COLO668 (cell line): Measurements from ENCODE around the gene SPINK6.

Experiments
- DNase-seq: peaks from one replicate; lab custom pipeline; 2025; ENCODE audit not compliant: unreplicated experiment; lab: John Stamatoyannopoulos, UW

Gene SPINK6

DNA sequence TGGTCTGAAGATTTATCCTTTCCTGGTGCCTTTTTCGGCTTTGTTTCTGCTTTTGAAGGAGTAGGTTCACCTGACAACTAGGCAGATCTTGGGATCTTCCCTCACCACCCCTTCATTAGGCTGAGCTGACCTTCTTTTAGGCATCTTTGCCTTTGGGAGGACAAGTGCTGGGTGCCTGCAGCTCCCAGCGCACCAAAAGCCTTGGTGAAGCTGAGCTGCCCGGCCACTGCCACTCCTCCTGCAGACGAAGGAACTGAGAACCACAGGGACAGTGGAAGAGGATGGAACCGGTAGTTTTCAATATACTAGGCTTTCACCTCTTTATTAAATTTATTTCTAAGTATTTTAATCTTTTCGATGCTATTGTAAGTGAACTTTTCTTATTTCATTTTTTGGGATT is 18.7 kb downstream of the SPINK6 start:
- DNase-seq, result no peak

DNA sequence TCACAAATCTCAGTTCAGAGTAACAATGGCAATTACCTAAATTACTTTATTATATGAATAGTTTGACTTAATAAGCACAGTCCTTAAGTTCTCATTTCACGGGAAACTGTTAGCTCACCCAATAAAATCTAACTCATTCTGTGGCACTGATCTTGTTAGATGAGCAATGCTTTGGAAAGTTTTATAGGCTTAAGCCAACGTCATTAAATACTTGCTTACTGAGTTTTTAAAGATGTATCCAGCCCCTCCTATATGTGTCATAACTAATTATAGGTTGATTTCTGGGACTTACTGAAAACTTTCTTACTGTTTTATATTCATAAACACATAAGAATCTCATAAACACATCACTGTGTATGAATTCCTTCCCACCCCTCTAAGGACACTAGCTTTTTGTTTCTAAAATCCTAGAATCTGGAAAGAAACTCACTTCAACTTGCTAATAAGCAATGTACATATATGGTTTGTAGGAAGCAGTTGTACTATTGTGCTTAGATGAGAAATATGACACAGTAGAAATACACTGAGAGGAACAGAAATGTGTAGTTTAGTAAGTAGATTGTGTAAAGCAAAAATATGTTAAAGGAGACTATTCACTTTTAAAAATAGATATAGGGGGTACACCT is 21.4 kb downstream of the SPINK6 start:
- no peak for DNase-seq

DNA sequence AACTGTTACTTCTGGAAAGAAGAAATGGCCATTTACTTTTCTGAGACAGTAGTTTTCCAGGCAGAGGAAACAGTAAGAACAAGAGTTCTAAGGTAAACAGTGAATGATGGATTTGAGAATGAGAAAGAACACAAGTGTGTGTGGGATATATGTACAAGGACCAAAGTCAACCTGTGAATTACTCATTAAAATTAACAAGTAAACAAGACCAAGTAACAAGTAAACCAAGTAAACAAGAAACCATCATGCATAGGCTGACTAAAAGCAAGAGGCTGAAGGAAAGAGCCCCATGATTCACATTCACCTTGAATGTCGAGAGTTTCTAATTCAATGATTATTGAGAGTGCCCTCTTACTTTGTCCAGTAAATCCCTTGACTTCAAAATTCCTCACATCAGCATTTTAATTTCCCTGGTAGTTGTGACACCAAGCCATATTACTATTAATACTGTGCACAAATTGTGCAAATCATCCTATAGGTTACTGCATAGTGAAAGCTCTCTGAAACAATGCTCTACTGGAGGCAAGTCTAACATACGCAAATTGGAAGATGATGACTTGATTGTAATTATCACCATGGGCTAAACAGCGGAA is 25.6 kb downstream of the SPINK6 start:
- no peak for DNase-seq

DNA sequence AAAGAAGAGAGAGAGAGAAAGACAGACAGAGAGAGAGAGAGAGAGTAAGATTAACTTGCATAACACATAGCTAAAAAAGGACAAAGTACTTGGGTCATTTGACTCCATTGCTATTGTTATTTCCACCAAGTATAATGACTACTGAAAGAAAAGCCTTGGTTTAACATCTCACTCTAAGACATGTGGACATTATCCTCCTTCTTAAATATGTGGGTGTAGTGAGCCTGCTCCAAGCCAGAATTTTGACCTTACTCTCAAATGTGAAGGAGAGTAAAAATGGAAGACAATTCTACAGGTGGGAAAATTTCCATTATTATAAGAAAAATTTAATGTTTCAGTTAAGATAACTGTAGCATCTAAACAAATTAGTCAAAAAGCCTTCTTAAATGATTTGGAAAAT is 27.0 kb downstream of the SPINK6 start:
- no peak for DNase-seq

DNA sequence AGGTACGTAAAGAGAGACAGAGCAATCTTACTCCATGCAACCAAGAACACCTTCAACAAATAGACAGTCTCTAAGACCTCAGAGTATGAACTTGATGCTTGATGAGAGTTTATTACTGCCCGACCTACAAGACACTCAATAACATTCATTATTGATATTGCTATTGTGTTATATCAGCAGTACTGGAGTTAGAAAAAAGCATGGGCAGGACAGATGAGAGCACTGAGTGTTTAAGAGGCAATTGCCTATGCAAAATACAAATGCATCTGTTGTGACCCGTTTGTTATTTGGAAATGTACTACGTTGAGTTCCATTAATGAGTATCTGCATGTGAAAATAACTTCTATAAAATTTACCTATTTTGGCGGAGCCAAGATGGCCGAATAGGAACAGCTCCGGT is 27.4 kb downstream of the SPINK6 start:
- DNase-seq, result no peak

DNA sequence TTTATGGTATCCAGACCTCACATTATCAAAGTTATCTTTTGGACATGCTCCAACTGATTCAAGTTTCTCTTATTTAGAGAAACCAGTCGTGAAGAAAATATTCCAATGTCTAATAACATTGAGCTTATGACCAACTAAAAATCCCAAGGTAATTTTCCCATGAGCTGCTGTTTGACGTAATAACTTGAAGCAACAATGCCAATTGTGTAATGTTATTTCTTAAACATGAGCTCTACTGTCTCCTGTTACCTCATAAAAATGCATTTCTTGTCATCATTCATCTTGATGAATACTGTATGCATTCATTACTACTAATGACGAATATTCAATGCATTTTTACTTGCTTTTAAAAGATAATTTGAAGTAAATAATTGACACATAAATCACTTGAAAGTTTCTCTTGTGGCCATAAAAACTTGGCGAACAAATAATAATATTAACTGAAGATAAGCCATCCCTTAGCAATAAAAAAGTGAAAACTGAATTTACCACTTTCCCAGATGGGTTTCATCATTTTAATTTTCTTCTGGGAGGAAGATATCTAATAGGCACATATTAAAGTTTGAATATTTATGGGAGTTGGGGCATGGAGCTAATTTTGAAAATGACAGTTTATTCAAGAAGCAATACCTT is 35.1 kb downstream of the SPINK6 start:
- DNase-seq, result no peak

DNA sequence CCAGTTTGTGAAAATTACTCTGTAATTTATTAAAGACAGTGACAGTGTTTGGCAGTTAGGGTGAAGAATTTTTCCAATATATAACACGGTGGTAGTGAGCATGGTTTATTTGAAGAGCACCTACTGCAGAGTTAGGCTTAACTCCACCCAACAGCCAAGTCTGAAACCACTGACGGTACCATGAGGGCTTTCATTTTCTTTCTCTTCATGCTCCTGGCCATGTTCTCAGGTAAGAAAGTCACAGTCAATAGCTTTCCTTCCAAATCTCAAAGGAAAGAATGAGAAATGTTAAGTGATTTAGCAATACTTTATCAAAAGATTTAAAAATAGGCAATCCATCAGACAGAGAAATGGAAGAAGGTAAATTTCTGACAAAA is 35.6 kb downstream of the SPINK6 start, which contains the start of gene MARCOL:
MARCOL (plus strand) TSS at position 108 of the 377 bp plus-strand sequence; CDS start at position 181, 73 bp downstream.
- DNase-seq, result no peak

DNA sequence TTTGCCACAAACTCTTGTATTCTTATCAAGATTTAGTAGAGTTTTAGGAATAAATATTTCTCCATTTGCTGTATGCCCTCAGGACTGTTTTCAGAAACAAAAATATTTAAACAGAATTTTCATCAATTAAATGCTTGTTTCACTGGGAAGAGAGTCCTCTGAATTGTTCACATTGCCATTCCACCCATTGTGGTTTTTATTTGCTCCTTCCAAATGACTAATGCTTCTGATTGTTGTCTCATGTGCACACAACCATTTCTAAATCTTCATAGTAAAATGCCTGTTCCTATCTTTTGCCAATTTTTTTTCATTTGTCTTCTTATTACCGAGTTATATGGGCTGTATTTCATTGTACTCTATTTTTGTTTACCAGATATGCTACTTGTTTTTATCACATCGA is 46.1 kb downstream of the SPINK6 start:
- DNase-seq, result no peak

DNA sequence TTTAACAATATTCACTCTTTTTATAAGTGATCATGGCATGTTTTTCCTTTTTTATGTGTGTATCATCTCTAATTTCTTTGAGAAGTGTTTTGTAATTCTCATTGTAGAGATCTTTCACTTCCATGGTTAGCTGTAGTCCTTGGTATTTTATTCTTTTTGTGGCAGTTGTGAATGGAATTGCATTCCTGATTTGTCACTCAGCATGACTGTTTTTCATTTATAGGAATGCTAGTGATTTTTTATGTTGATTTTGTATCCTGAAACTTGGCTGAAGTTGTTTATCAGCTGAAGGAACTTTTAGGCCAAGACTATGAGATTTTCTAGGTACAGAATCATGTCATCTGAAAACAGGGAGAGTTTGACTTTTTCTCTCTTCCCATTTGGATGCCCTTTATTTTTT is 52.6 kb downstream of the SPINK6 start:
- no peak for DNase-seq

DNA sequence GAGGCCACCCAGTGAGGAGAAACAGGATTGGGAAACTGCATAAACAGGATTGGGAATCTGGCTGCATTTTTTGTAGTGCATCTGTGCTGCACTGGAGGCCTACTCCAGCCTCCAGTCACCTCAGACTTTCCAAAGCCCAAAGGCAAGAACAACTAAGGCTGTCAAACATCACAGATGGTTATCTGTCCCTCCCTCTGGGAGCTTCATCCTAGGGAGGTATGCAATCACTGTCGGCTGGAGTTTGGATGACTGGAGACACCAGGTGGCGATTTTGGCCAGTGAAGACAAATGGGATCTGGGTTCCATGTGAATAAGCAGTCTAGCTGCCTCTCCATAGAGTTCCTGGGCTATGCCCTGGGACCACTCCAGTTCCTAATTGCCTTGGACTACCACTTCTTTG is 56.4 kb downstream of the SPINK6 start:
- no peak for DNase-seq

DNA sequence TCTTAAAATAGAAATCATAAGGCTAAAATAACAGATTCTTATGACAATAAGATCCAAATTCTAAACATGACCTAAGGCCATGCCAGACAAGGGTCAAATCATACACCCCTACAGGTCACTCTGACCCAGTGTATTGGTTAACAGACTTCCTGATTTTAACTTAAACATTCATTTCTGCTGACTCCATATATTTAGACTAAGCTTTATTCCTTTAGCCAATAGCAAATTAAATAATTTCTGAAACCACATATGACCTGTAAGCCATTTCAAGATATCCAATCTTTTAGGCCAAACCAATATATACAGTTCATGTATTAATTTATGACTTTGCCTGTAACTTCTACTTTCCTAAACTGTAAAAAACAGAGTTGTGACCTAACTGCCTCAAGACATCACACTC is 58.4 kb downstream of the SPINK6 start:
- no peak for DNase-seq
